Gastrocnemius medialis (tissue), 4 donors: ENCODE data around the gene PRKCD. TPM values are rescaled to one million over a fixed set of nuclear protein-coding genes. Genes with fewer than 3 reads are reported as not detected.
A peak's percentile ranks its signal among the peaks of the same experiment; 100 is the strongest.

Source experiments
- ATAC-seq, 2 donors: fragments of 150-250 bp; one replicate each; pipeline ENCODE4 v1.9.1; 2016
- DNase-seq, 2 donors: peaks; one replicate each; pipeline ENCODE4 v3.0.0-alpha.2; 2019
- H3K27ac ChIP-seq, 4 donors: fragments of 200-600 bp; sonication (generic); 1 replicate in 1 of 4; 2 replicates in 3 of 4; pipeline ENCODE4 v1.5.1; 2016 to 2018; ENCODE audit warnings: mild to moderate bottlenecking in 2 of 4, moderate library complexity in 1 of 4
- H3K27me3 ChIP-seq, 3 donors: fragments of 200-600 bp; sonication (generic) in 2 of 3; 1 replicate in 1 of 3; 2 replicates in 2 of 3; pipeline versions ENCODE4 v1.5.1 to v1.6.0; 2016 to 2019; ENCODE audit warnings: mild to moderate bottlenecking in 1 of 3, moderate library complexity in 1 of 3
- H3K36me3 ChIP-seq, 2 donors: fragments of 200-600 bp; sonication (generic) in 1 of 2; one replicate each; pipeline ENCODE4 v1.5.1; 2017 to 2018
- H3K4me1 ChIP-seq, 2 donors: fragments of 200-600 bp; sonication (generic) in 1 of 2; one replicate each; pipeline ENCODE4 v1.5.1; 2016 to 2017; ENCODE audit warnings: mild to moderate bottlenecking in 2 of 2
- H3K4me3 ChIP-seq, 4 donors: fragments of 200-600 bp; sonication (generic) in 3 of 4; 1 replicate in 1 of 4; 2 replicates in 3 of 4; pipeline ENCODE4 v1.5.1; 2016 to 2019; ENCODE audit warnings: mild to moderate bottlenecking in 2 of 4
- H3K9me3 ChIP-seq, 3 donors: fragments of 200-600 bp; sonication (generic) in 2 of 3; 1 replicate in 1 of 3; 2 replicates in 2 of 3; pipeline ENCODE4 v1.5.1; 2016 to 2019
- CTCF ChIP-seq, 5 experiments: fragments of 450-650 bp in 3 of 5; fragments of 200-600 bp in 2 of 5; sonication (generic) in 2 of 5; IDR thresholded peaks in 4 of 5; conservative IDR thresholded peaks in 1 of 5; 1 replicate in 4 of 5; 2 replicates in 1 of 5; pipeline ENCODE4 v1.5.1; 2016 to 2019; ENCODE audit warnings: antibody characterized with exemption in 5 of 5, mild to moderate bottlenecking in 3 of 5, moderate library complexity in 3 of 5
- POLR2A ChIP-seq, 2 donors: fragments of 450-650 bp; IDR thresholded peaks; one replicate each; pipeline ENCODE4 v1.6.1; 2017; ENCODE audit warnings: antibody characterized with exemption in 2 of 2, mild to moderate bottlenecking in 2 of 2, moderate library complexity in 2 of 2
- in situ Hi-C, 4 donors: fragments of 200-750 bp; cut with MboI; loops; one replicate each; pipeline versions ENCODE4 v1.15.0 to v1.8.0; 2017; ENCODE audit warnings: low sequenced_read_pairs in 4 of 4
- intact Hi-C: fragments of 100-400 bp; cut with DNase I; formaldehyde crosslinking; loops from one replicate; pipeline ENCODE4 v1.15.1; 2023; ENCODE audit warnings: low total_unique reads
- total RNA-seq, 4 donors: library from RNA; depleted of rRNA; stranded (reverse); fragments of >200 nt; gene quantifications; one replicate each; pipeline versions ENCODE4 v1.1.0 to v1.2.3, GENCODE V29; 2016

Gene PRKCD
- total RNA-seq, 4 donors from 2014 or later = 2.1 to 5.9 (median 3.4) TPM

- H3K4me1 ChIP-seq = peaks cover 13% of the 10 kb centered on the region in 2 donors
- no peak overlapping the region for H3K27ac ChIP-seq
- DNase-seq (peak in 1 of 2 donors; percentile 32), ATAC-seq (peak; percentile 23 to 32)
- in situ Hi-C loops (loop anchor here in 3 of 4 donors (5.0 kb wide), 1 partner anchor 82 kb away; no protein-coding TSS in a partner anchor), intact Hi-C loops (loop anchor here (2.0 kb wide), 1 partner anchor 34 kb away; the partner anchor contains the start of gene PRKCD)
- H3K27me3 ChIP-seq = no peaks in the 10 kb centered on the region
- no peak for TF ChIP-seq CTCF (IDR thresholded peaks at IDR 0.05 in 4 of 5, conservative IDR thresholded peaks at IDR 0.05 in 1 of 5)
- no peak for TF ChIP-seq POLR2A (IDR thresholded peaks at IDR 0.05)
- H3K4me3 ChIP-seq = no peak overlapping the region
- H3K9me3 ChIP-seq = no peaks in the 10 kb centered on the region
- H3K36me3 ChIP-seq = no peaks in the 10 kb centered on the region
Observed at GRCh38 chr3:53194210-53195065, 33.4 kb downstream of the PRKCD start.

GRCh38 chr3:53195066-53195450 is 34.0 kb downstream of the PRKCD start:
- DNase-seq (no peak), ATAC-seq (no peak)
- no peaks in the 10 kb centered on the region for H3K9me3 ChIP-seq
- H3K27ac ChIP-seq = no peak overlapping the region
- H3K4me3 ChIP-seq = no peak overlapping the region
- in situ Hi-C loops (loop anchor here in 3 of 4 donors (5.0 kb wide), 1 partner anchor 83 kb away; no protein-coding TSS in a partner anchor), intact Hi-C loops (loop anchor here (2.0 kb wide), 1 partner anchor 34 kb away; the partner anchor contains the start of gene PRKCD)
- TF ChIP-seq POLR2A (IDR thresholded peaks at IDR 0.05) = no peak
- no peaks in the 10 kb centered on the region for H3K36me3 ChIP-seq
- peaks cover 13% of the 10 kb centered on the region in 2 donors for H3K4me1 ChIP-seq
- H3K27me3 ChIP-seq = no peaks in the 10 kb centered on the region

GRCh38 chr3:53195602-53196574 is 34.9 kb downstream of the PRKCD start:
- intact Hi-C loops (loop anchor here (1.0 to 2.0 kb wide), 3 partner anchors 35 to 82 kb away; partner anchors contain the start of gene PRKCD), in situ Hi-C loops (loop anchor here in 3 of 4 donors (5.0 kb wide), 1 partner anchor 84 kb away; no protein-coding TSS in a partner anchor)
- DNase-seq = no peak
- no peaks in the 10 kb centered on the region for H3K27me3 ChIP-seq
- no peak overlapping the region for H3K27ac ChIP-seq
- peak; percentile 60 to 77 for ATAC-seq
- no peaks in the 10 kb centered on the region for H3K9me3 ChIP-seq
- TF ChIP-seq CTCF (IDR thresholded peaks at IDR 0.05 in 4 of 5, conservative IDR thresholded peaks at IDR 0.05 in 1 of 5) (peak; percentile 89 to 100 (median 98)), POLR2A (IDR thresholded peaks at IDR 0.05) (no peak)
- no peak overlapping the region for H3K4me3 ChIP-seq
- H3K4me1 ChIP-seq = peaks cover 13% of the 10 kb centered on the region in 2 donors
- no peaks in the 10 kb centered on the region for H3K36me3 ChIP-seq

- no peak for TF ChIP-seq POLR2A (IDR thresholded peaks at IDR 0.05)
- no peak for TF ChIP-seq CTCF (IDR thresholded peaks at IDR 0.05 in 4 of 5, conservative IDR thresholded peaks at IDR 0.05 in 1 of 5)
- no peak overlapping the region for H3K4me3 ChIP-seq
- H3K27ac ChIP-seq = no peak overlapping the region
- no peaks in the 10 kb centered on the region for H3K36me3 ChIP-seq
- no peaks in the 10 kb centered on the region for H3K9me3 ChIP-seq
- H3K4me1 ChIP-seq = peaks cover 13% of the 10 kb centered on the region in 2 donors
- intact Hi-C loops (loop anchor here (1.0 kb wide), 2 partner anchors 62 to 82 kb away; no protein-coding TSS in a partner anchor), in situ Hi-C loops (loop anchor here in 3 of 4 donors (5.0 kb wide), 1 partner anchor 84 kb away; no protein-coding TSS in a partner anchor)
- no peaks in the 10 kb centered on the region for H3K27me3 ChIP-seq
- DNase-seq (no peak), ATAC-seq (no peak)
Observed at GRCh38 chr3:53196575-53197407, 35.8 kb downstream of the PRKCD start.
